NCI-H146 treated with DMSO at 0.1 percent for 48 hours (cell line): ENCODE data around the gene CACNG8.

ENCODE experiments used
- DNase-seq: peaks from one replicate; lab custom pipeline; 2025; ENCODE audit not compliant: unreplicated experiment; lab: John Stamatoyannopoulos, UW

CACNG8 gene

GRCh38 chr19:53961523-53962356 lies 997 bp upstream of the CACNG8 start:
- no peak for DNase-seq

- no peak for DNase-seq
Measured at GRCh38 chr19:53965091-53965490, 2.4 kb downstream of the CACNG8 start.

- DNase-seq: no peak
Measured at GRCh38 chr19:53966931-53967330, 4.2 kb downstream of the CACNG8 start.

GRCh38 chr19:53969366-53969765 lies 6.6 kb downstream of the CACNG8 start:
- no peak for DNase-seq

- no peak for DNase-seq
Measured at GRCh38 chr19:53971673-53972072, 8.9 kb downstream of the CACNG8 start.

GRCh38 chr19:53977429-53977990 lies 14.8 kb downstream of the CACNG8 start:
- no peak for DNase-seq

GRCh38 chr19:53977991-53978731 lies 15.4 kb downstream of the CACNG8 start:
- no peak for DNase-seq

- no peak for DNase-seq
Measured at GRCh38 chr19:53978975-53979801, 16.5 kb downstream of the CACNG8 start.

- DNase-seq: no peak
Measured at GRCh38 chr19:53980539-53981375, 18.0 kb downstream of the CACNG8 start.

- DNase-seq: no peak
Measured at GRCh38 chr19:53981376-53981951, 18.7 kb downstream of the CACNG8 start.

- no peak for DNase-seq
Measured at GRCh38 chr19:53982001-53982451, 19.3 kb downstream of the CACNG8 start.

GRCh38 chr19:53982611-53983010 lies 19.9 kb downstream of the CACNG8 start:
- no peak for DNase-seq

GRCh38 chr19:53983457-53984289 lies 20.9 kb downstream of the CACNG8 start:
- DNase-seq: no peak

- no peak for DNase-seq
Measured at GRCh38 chr19:53985863-53986262, 23.1 kb downstream of the CACNG8 start.

GRCh38 chr19:53988981-53989380 lies 26.2 kb downstream of the CACNG8 start:
- DNase-seq: no peak

- no peak for DNase-seq
Measured at GRCh38 chr19:53989600-53990533, 27.1 kb downstream of the CACNG8 start.

- DNase-seq: peak; percentile 11
Measured at GRCh38 chr19:53991224-53992113, 28.7 kb downstream of the CACNG8 start, which contains the start of gene CACNG6. TSS of gene CACNG6 (plus strand) at chr19:53991637. CDS start at chr19:53992878, 1,241 bp downstream.
